Bone marrow (tissue), 2 donors: ENCODE measurements around the gene PYCARD.
"Not testable (repeated sequence)": the region's sequence is repeated elsewhere in the genome, so short reads cannot be mapped to it uniquely, and the experiment has no call there.

Experiments
- DNase-seq, 2 donors: peaks; one replicate each; lab custom pipeline; 2025; lab: John Stamatoyannopoulos, UW

Gene PYCARD

DNA sequence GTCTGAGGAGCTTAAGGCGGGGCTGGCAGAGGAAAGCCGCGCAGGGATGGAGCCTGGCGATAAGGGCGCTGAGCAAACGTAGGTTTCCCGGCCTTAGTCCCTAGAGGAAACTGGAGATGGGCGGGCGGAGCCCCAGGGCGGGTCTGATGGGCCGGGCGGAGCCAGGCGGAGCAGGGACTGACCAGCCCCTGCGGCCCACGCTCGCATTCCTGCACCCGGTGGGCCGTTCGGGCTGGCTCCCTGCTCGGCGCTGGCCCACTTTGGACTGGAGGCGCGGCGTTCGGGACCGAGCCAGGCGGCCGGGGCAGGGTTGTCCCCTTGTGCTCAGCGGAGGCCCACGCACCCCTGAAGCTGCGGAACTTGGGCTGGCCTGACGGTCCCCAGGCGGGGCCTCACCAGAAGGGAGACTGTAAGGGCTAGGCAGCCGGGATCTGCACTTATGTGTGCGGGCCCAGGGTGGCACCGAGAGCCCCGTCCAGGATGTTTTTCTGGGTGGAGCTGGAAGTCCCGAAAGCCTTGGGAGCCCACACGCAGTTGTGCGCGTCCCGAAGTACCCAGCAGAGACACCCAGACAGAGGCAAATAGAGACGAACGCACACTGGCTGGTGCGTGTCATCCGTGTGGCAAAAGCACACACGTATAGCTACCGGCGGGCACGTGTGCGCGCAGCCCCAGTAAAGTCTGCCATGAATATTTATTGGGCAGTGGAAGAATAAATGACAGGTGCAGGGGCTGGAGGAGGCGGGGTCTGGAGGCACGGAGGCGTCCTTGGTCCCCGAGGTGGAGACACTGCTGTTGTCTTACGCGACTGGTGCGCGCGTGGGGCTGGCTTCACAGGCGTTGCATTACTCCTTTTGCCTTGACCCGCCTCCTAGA is 13.0 kb upstream of the PYCARD start:
- peak in 1 of 2 donors; percentile 19 for DNase-seq

DNA sequence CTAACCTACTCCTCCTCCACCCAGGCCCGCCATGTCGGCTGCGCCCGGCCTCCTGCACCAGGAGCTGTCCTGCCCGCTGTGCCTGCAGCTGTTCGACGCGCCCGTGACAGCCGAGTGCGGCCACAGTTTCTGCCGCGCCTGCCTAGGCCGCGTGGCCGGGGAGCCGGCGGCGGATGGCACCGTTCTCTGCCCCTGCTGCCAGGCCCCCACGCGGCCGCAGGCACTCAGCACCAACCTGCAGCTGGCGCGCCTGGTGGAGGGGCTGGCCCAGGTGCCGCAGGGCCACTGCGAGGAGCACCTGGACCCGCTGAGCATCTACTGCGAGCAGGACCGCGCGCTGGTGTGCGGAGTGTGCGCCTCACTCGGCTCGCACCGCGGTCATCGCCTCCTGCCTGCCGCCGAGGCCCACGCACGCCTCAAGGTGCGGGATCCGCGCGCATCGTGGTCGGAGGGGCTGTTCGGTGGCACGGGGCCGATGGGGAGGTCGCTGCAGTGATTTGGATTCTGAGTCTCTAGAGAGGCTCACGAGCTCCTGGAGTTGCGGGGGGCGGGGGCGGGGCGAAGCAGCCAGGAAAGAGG is 12.2 kb upstream of the PYCARD start:
- DNase-seq = no peak

DNA sequence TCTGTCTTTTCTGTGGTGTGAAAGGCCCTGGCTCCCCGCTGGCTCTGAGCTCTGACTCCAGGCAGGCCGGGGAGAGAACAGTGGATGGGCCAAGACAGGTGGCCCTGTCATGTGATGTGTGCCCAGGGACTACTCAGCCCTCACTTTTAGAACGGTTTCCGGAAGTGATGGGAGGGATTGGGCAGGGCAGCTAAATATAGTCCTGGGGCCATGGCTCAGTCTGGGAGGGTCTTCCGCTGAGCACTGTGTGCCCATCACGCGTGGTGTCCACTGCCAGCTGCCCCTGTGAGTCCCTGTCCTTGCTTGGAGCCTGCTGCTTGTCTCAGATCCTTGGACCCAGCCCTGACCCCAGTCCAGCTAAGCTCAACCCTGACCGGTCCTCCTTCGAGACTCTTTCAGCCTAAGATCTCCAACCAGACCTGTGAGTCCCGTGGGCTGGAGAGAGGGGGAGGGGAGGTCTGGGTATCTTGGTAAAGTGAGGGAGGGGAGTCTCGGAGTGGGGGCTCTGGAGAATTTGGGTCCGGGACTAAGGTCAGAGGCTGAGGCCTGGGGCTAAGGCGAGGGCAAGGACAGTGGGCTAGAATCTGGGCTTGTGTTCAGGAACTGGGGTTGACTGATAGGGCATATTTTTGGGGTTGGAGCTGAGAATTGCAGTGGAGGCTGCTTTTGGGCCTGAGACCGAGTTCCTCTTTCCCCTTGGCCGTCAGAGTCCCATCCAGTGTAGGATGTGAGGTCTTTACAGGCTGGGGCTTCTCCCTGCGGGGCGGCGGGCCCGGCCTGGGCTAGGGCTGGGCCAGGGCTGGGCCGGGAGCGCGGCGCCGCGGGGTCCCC is 11.5 kb upstream of the PYCARD start, which contains the start of gene TRIM72:
TRIM72 (plus strand) TSS at position 243 of the 831 bp plus-strand sequence. CDS start 620 bp downstream, outside the sequence.
- DNase-seq = no peak

DNA sequence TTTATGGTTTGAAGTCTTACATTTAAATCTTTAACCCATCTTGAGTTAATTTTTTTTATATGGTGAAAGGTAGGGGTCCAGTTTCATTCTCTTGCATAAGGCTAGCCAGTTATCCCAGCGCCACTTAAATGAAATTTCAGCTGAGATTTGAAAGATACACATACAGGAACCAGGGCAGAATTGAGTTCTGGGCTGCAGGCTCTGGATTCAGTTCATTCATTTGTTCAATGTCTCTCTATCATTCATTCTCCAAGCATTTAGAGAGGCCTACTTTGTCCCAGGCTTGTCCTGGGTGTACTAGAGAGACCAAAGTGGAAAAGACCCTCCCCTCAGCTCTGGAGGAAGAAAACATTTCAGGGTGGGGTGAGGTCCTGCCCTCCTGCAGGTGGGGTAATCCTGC is 10.8 kb upstream of the PYCARD start:
- no peak for DNase-seq

DNA sequence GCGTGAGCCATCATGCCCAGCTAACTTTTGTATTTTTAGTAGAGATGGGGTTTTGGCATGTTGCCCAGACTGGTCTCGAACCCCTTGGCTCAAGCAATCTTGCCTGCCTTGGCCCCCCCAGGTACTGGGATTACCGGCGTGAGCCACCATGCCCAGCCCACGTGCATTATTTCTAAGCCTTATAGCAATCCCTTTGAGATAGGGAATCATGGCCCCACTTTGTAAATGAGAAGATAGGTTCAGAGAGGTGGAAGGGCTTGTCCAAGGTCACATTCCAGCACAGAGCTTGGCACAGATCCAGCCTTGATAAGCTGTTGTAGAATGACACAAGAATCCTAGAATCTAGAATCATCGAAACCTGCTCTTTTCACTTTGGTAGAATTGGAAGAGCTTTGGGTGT is 4.2 kb upstream of the PYCARD start:
- DNase-seq = no peak

DNA sequence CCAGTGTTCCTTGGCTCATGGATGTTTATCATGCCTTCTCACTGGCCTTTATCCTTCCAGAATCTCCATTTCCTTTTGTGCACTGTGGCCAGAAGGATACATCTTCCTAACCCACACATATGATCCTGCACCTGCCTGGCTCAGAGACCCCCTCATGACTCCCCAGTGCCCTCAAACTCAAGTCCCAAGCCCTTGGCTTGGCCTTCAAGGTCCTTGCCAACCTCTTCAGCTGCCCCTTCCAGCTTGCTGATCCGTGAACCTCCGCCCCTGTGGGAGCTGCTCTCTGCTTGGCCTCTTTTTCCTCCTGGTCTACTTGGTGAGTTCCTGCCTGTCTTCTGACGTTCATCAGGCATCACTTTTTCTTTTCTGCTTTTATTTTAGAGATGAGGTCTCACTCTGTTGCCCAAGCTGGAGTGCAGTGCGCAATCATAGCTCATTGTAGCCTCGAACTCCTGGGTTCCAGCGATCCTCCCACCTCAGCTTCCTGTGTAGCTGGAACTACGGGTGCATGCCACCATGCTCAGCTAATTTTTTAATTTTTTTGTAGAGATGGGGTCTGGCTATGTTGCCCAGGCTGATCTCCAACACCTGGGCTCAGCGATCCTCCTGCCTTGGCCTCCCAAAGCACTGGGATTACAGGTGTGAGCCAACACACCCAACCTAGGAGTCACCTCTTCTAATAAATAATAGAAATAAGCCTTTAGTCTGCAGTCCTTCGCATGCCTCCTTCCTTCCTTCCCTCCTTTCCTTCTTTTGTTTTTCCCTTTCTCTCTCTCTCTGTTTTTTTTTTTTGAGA is 2.5 kb upstream of the PYCARD start:
- no peak for DNase-seq

DNA sequence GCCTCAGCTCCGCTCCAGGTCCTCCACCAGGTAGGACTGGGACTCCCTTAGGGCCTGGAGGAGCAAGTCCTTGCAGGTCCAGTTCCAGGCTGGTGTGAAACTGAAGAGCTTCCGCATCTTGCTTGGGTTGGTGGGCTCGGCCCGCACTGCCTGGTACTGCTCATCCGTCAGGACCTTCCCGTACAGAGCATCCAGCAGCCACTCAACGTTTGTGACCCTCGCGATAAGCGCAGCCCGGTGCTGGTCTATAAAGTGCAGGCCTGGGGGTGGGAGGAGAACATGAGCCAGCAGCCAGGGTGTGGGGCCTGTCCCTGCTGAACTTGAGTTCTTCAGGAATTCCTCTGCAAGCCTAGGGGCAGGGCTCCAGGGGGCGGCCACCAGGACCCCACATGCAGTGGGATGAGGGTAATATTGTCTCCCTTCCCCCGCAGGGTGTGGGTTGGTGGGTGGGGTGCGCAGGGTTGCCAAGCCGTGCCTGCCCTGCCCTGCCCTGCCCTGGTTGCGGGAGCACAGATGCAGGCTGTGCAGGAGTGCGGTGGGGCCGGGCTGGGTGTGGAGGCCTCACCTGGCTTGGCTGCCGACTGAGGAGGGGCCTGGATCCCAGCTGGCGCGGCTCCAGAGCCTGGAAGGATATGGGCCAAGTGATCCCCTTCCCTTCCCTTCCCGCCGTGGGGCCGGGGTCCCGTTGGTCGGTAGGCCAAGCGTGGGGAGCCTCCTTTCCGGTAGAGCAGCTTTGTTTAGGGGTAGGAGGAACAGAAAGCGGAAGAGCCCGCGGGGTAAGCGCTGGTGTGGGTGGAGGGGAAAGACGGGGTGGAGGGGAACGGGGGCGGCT is 762 bp downstream of the PYCARD start:
- DNase-seq = peak; percentile 56 to 65

DNA sequence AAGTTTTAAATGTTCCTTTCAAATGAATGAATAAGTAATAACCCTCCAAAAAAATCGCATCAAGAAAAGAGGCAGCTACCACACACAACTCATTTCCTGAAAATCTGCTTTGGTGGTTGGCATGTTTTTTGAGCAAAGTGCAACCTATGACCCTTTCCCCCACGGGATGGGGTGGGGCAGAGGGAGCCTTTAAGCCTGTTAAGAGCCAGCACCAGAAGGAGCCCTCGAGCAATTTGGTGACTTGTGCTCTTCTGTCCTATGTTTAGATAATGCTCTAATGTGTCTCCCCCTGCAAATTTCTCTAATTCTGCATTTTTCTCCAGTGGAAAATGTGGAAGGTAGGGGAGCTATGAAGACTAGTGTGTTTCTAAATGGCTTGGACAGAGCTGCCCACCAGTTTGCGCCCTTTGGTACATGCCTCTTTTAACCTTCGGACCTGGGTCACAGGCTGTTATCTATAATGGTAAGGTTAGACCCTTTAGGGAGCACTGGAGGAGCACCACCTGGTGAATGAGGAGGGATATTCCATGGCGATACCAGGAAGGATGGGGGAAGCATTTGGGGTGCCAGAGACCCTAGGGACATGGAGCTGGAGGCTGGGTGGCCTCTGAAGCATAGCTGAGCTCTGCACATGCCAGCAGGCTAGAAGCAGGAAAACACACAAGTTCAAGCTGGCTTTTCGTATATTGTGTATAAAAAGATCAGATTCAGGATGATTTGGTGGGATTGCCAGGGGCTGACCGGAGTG is 1.6 kb downstream of the PYCARD start:
- peak in 1 of 2 donors; percentile 68 for DNase-seq

DNA sequence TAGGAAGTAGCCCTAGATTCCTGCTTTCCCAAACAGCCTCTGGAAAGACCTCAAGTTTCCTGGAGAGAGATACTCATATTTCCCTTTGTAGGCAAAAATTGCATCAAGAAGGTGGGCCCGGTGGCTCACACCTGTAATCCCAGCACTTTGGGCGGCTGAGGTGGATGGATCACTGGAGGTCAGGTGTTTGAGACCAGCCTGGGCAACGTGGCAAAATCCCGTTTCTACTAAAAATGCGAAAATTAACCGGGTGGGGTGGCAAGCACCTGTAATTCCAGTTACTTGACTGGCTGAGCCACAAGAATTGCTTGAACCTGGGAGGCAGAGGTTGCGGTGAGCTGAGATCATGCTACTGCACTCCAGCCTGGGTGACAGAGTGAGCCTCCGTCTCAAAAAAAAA is 2.4 kb downstream of the PYCARD start:
- DNase-seq = not testable (repeated sequence)

DNA sequence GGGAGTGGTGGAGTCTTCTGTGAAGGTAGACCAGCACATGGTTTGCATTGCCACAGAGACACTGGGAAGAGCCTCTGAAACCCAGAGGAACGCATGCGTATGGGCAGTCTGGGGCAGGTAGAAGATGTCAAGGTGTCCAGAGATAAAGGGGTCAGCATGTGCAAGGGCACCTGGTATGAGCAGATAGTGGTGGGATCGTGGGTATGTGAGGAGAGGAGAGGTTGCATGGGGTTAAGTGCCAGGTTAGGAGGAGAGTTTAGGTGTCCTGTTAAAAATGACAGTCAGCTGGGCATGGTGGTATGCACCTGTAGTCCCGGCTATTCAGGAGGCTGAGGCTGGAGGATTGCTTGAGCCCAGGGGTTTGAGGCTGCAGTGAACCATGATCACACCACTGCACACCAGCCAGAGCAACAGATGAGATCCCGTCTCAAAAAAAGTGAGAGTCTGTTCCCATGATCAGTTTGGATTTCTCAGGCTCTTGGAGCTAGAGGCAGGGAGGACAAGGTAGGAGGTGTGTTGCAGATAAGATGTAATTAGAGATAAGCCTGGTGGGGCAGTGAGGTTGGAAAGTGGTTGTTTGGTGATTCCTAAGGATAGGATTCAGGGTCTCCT is 3.0 kb downstream of the PYCARD start:
- DNase-seq = no peak

DNA sequence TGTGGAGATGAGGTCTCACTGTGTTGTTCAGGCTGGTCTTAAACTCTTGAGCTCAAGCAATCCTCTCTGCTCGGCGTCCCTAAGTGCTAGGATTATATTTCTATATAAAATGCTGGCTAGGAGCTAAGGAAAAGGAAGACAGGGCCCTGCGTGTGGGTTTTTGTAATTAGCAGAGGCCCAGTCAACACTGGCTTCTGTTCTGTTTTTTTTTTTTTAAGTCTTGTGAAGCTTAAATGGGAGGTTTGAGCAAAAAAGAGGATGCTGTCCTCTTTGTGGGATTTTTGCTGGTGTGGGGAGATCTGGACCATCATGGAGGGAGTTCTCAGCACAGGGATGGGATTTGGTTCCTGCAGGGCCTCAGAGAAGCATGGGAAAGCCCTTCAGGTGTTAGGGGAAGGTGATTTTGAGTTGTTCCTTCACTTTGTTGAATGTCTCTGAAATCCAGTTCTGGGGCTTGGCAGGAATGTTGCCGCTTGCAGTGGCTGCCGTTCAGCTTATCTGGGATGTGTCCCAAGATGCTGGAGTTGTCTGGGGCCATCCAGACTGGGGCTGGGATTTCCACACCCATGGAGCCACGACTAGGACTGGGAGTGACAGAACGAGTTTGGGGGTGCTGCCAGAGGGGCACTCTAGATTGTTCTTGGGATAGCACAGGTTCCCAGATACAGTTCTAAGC is 4.2 kb downstream of the PYCARD start:
- no peak for DNase-seq

DNA sequence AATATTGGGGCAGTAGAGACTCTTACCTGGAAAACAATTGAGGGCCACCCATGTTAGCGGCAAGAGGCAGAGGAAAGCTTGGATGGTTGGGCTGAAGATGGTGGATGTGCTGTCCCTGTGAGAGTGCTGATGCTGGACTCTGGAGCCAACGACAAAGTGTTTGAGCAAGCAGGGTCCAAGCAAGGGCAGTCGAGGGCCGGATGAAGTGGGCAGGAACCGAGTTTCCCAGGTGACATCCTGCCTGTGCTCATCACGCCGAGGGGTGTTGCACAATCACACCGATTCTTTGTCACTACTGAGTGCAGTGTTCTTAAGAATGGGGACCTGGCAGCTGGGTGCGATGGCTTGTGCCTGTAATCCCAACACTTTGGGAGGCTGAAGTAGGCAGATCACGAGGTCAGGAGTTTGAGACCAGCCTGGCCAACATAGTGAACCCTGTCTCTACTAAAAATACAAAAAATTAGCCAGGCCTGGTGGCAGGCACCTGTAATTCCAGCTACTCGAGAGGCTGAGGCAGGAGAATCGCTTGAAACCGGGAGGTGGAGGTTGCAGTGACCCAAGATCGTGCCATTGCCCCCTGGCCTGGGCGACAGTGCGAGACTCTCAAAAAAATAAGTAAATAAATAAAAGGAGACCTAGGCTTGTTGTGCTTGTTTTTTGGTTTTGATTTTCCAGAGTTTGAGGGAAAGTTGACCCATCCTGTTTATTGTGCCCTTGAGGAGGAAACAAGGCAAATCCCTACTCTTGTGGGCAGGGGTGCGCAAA is 6.1 kb downstream of the PYCARD start:
- no peak for DNase-seq

DNA sequence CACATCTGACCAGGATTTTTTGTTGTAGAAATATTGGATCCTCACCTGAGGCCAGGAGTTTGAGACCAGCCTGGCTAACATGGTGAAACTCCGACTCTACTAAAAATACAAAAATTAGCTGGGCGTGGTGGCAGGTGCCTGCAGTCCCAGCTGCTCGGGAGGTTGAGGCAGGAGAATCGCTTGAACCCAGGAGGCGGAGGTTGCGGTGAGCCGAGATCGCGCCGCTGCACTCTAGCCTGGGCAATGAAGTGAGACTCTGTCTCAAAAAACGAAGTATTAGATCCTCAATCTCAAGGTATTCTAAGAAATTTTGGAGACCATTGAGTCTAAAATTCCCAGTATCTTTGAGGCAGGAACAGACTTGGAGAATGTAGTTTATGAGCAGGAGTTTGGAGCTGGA is 6.7 kb downstream of the PYCARD start:
- DNase-seq = not testable (repeated sequence)

DNA sequence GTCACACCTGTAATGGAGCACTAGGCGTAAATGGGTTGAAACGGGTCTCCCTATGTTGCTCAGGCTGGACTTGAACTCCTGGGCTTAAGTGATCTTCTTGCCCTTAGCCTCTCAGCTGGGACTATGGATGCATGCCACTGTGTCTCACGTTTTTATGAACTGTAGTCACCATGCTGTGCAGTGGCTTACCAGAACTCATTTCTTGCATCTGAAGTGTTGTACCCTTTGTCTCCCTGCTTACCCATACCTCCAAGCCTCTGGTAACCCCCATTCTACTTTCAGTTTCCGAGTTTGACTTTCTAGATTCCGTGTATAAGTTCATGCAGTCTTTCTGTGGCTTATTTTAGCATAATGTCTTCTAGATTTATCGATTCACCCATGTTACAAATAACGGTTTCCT is 7.7 kb downstream of the PYCARD start:
- DNase-seq = no peak

DNA sequence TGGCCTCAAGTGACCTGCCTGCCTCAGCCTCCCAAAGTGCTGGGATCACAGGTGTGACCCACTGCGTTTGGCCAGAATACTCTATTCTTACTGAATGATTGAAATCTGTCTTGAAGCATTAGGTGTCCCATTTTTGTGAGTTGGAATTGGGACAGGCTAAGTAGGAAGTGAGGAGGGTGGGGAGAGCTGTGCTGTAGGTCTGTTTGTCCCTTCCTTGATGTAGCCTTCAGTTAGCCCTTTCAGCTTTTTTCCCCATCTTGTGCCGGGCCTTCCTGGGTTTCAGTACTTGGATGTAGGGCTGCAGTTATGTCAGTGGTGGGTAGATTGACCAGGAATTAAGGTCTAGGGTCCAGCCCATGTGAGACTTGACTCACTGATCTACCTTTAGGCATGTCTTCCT is 8.7 kb downstream of the PYCARD start:
- no peak for DNase-seq

DNA sequence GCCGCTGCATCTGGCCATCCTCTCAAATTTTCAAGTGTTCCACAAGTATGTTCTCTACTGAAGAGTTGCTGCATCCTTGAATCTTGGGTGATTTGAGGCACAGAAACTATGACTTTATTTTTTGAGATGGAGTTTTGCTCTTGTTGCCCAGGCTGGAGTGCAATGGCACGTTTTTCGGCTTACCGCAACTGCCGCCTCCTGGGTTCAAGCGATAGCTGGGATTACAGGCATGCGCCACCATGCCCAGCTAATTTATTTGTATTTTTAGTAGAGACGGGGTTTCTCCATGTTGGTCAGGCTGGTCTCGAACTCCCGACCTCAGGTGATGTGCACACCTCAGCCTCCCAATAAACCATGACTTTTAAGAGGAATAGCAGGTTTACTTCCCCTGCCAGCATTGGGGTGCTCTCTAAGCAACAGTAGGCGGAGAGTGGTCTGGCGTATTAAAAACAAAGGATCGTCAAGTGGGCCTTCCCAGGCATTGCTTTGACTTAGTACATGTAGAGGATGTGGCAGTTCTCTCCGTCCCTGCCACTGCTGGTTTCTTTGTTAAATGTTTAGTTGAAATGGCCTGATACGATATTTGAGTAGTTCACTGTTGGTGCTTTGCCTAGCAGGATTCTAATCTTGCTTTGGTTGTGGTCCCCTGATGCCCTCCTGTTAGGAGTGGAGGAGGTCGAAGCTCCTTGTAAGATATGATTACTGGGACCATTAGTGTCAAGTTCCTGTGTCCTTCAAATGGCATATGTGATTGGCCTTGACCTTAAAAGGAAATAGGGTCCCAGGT is 9.5 kb downstream of the PYCARD start:
- no peak for DNase-seq

DNA sequence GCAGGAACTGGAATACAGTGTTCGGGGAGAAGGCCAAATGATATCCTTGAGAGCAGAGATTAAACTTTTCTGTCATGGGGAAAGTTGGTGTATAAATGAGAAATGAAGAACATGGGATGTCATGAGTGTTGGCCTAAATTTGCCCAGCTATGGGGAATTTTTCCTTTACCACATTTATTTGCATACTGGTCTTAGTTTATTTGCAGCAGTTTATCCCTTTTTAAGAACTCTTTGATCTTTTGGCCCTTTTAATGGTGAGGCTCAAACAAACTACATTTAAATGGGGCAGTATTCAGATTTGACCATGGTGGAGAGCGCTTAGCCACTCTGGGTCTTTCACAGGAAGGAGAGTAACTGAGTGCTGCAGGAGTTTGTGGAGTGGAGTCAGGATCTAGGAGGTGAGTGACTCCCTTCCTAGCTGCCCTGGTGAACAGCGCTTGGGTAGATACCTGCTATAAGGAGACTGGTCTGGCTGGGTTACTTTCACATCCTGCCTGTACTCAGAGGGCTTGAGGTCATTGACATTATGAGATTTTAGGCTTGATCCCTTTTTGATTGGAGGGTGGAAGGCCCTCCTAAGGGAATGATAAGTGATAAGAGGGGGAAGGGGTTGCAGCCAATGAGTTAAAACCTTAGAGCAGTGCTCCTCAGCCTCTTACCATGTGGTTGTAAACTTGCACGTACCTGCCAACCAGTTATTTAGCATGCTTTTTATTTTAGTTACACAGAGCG is 10.7 kb downstream of the PYCARD start:
- no peak for DNase-seq
